Fibroblast of mammary gland (primary cell): ENCODE results near the gene EIF4ENIF1.
"Not testable (repeated sequence)": the region's sequence is repeated elsewhere in the genome, so short reads cannot be mapped to it uniquely, and the experiment has no call there.

ENCODE experiments used
- DNase-seq: peaks from one replicate; pipeline ENCODE4 v3.0.0-alpha.2; 2010; ENCODE audit warnings: low read depth
- H3K4me3 ChIP-seq: 2 replicates; pipeline ENCODE4 v1.5.1; 2011; ENCODE audit warnings: low read depth, mild to moderate bottlenecking, low read length, moderate library complexity; ENCODE audit not compliant: control insufficient read depth
- CTCF ChIP-seq: conservative IDR thresholded peaks from 2 replicates; pipeline ENCODE4 v1.5.1; 2011; ENCODE audit warnings: low read depth, low read length, inconsistent platforms; ENCODE audit not compliant: control insufficient read depth, insufficient read depth

EIF4ENIF1 gene

GRCh38 chr22:31431950-31432349 lies 57.7 kb downstream of the EIF4ENIF1 start:
- H3K4me3 ChIP-seq, result no peak overlapping the region
- TF ChIP-seq CTCF, result no peak
- no peak for DNase-seq

DNA sequence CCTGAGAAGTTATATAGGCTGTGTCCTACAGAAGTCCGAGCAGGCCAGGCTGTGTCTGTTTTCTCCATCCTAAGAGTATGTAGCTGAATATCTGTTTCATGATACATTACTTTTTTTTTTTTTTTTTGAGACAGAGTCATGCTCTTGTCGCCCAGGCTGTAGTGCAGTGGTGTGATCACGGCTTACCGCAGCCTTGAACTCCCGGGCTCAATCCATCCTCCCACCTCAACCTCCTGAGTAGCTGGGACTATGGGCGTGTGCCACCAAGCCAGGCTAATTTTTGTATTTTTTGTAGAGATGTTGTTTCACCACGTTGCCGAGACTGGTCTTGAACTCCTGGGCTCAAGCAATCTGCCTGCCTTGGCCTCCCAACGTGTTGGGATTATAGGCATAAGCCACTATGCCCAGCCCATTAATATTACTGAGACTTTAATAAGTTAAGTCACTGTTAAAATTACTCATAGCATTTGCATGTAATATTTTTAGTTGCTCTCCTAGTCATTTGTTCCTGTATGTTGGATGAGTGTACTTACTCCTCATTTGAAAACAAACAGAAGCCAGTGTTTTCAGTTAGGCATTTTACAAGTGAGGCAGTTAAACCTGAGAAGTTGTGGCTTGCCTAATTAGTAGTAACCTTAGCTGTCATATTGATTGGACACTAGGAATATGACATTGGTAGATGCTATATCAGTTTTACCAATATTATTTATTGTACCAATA lies 64.2 kb downstream of the EIF4ENIF1 start:
- peak; percentile 28 for DNase-seq
- no peak overlapping the region for H3K4me3 ChIP-seq
- no peak for TF ChIP-seq CTCF

GRCh38 chr22:31402350-31402749 lies 87.3 kb downstream of the EIF4ENIF1 start:
- DNase-seq, result not testable (repeated sequence)

GRCh38 chr22:31400023-31400397 lies 89.6 kb downstream of the EIF4ENIF1 start:
- H3K4me3 ChIP-seq, result peak overlapping the region; percentile 79
- TF ChIP-seq CTCF, result no peak
- DNase-seq, result peak; percentile 36

More at GRCh38 chr22:31402350-31402749, 87.3 kb downstream of the EIF4ENIF1 start:
- not testable (repeated sequence) for H3K4me3 ChIP-seq

DNA sequence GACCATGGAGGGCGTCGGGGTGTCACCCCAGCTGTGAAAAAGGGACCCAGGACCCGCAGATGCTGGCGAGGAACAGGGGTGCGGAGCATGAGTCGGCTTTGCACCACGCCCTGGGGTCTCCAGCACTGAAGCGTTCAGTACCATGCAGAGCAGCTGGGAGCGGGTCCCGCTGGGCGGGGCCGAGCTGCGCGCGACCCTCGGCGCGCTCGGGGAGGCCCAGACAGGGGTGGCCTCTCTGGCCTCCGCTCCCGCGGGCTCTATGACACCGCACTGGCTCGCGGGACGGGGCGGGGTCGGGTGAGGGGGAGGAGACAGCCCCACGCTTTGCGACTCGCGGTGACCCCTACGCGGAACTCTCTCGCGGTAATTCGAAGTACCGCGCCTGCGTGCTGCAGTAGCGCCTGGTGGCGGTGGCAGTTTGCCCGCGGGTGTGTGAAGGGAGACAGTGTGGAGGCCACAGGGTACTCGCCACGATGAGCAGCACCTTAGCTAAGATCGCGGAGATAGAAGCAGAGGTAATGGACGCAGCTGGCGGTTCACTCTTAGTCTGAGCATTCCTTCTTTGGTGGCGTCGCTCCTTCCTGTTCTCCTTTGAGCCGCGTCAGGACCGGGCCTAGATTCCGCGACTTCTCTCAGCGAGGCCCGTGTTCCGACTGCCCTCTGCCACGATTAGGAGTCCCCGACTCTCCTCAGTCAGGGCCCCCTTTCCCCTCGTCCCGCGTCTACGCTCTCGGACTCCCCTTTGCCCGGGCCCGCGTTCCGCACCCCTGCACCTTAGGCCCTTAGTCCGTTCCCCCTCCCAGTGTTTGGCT lies 90.2 kb downstream of the EIF4ENIF1 start, which contains the start of gene DRG1:
TSS of gene DRG1 (plus strand) at position 394 of the 812 bp plus-strand sequence. CDS start at position 474, 80 bp downstream.
- TF ChIP-seq CTCF, result no peak
- peak; percentile 92 for DNase-seq
- peak within 1 kb of the TSS; percentile 79 for H3K4me3 ChIP-seq

GRCh38 chr22:31398231-31398630 lies 91.4 kb downstream of the EIF4ENIF1 start:
- H3K4me3 ChIP-seq, result no peak overlapping the region
- DNase-seq, result peak; percentile 43
- TF ChIP-seq CTCF, result no peak

DNA sequence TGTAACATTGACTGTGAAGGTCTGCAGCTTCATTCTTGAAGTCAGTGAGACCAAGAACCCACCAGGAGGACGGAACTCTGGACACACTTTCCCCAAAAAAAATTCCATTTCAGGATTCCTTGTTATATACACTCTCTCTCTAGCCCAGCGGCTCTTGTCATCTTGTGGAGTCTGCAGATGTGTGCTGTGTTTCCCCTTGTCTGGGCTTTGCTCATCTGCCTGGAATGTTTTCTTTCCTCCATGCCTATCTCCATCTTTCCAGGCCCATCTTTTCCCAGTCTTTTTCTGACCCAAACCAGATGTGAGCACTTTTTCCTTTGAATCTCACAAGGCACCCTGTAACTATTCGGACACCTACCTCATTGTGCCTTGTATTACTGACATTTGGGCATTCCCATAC lies 95.3 kb downstream of the EIF4ENIF1 start:
- TF ChIP-seq CTCF, result no peak

More for the DNA sequence above, 95.3 kb downstream of the EIF4ENIF1 start:
- DNase-seq, result peak; percentile 37
- H3K4me3 ChIP-seq, result no peak overlapping the region
